GM19238 (cell line): ENCODE measurements around the gene ENPP6.
"Not testable (repeated sequence)": the region's sequence is repeated elsewhere in the genome, so short reads cannot be mapped to it uniquely, and the experiment has no call there.

Source experiments
- DNase-seq: peaks from one replicate; pipeline ENCODE4 v3.0.0; 2011; ENCODE audit warnings: low spot score; ENCODE audit not compliant: insufficient read length

The ENPP6 gene

DNA sequence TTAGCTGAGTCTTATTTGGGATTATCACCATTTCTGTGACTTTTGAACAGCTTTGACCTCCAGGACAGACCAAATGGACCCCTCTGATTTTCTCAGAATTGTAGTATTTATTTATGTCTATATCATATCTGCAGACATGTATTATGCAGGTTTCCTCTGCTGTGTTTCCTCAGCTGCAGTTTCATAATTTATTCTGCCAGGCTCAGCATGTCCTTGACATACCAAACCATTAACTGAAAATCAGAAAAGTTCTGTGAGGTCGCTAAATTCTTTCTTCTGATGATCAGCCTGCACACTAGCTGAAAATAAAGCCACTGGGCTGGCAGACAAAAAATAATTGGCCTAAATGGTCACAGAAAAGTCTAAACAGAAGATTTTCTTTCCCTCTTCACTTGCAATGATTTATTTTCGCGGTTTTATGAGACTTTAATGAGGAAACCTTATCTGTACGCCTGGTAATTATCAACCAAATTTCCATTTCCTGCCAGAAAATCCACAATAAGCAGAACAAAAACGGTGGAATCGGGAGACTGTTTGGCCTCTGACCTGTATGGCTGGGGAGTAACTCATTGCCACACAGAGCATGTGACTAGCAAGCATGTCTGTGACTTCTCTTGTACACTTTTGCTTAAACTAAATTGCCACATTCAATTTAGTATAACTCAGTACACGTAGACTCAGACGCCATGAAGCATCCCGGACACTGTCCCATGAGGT lies 150.9 kb downstream of the ENPP6 start:
- DNase-seq: no peak

DNA sequence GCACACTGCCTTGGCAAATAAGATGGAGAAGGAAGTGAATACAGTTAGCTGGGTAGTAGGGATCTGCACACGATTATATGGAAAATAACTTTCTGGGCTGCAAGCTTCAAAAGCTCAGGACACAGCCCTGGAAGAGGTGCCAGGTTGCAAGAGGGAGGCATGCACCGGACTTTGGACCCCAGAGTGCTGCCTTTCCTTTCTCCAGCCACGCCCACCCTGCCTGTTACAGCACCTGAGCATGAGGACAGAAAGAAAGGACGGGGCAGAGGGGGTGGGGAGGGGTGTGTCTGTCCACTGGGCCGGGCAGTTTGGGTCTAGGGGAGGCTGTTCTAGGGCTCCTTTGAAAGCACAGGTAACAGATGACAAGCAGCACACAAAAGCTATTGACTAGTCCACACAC lies 152.8 kb downstream of the ENPP6 start:
- no peak for DNase-seq

DNA sequence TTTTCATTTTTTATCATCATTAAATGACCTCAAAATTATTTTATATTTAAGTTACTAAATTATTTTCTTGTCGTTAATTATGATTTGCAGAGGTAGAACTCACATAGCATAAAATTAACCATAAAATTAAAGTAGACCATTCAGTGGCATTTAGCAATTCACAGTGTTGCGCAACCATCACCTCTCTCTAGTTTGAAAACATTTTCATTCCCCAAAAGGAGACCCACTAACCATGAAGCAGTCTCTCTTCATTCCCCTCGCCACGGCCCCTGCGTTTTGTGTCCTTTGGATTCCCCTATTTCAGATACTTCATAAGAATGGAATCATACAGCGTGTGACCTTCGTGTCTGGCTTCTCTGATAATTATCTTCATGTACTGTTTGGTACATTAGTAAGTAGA lies 154.9 kb downstream of the ENPP6 start:
- DNase-seq: no peak

GRCh38 chr4:184061582-184061981 lies 156.1 kb downstream of the ENPP6 start:
- DNase-seq: no peak

- no peak for DNase-seq
These were observed 158.6 kb downstream of the ENPP6 start for GRCh38 chr4:184059099-184059498.

DNA sequence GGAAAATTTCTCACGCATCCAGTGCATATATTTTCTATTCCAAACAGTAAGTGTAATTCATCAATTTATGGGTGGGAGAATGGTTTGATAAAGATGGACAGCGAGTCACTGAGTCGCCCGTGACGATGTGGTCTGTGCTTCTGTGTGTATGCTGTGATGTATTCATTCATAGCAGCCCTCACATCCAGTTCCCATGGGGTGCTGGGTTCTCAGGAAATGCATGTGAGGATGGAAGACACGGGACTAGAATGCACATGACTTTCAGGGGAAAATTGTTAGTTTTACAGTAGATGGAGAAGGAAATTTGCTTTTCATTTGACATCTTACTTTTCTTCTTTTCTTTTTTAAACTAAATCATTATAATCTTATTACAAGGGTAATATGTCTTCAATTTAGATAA lies 159.6 kb downstream of the ENPP6 start:
- DNase-seq: no peak

GRCh38 chr4:184056877-184057276 lies 160.8 kb downstream of the ENPP6 start:
- DNase-seq: no peak

- DNase-seq: no peak
These were observed 164.2 kb downstream of the ENPP6 start for GRCh38 chr4:184053434-184053833.

DNA sequence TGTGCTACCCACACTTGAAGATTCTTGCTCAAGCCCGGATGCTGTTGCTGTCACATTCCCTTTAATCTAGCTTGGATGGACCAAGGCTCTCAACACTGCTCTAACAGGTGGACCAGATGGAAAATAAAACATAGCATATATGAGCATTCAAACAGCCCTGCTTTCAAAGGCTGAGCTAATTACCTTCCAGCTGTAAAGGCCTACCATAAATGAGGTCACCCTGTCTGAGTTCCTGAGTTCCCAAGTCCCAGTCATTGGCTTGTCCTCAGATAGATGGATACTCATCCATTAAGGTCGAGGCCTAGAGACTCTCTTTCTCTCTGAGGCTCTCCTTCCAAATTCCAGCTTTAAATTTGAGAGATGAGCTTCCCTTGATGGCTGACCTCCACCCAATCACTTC lies 165.1 kb downstream of the ENPP6 start:
- DNase-seq: no peak

DNA sequence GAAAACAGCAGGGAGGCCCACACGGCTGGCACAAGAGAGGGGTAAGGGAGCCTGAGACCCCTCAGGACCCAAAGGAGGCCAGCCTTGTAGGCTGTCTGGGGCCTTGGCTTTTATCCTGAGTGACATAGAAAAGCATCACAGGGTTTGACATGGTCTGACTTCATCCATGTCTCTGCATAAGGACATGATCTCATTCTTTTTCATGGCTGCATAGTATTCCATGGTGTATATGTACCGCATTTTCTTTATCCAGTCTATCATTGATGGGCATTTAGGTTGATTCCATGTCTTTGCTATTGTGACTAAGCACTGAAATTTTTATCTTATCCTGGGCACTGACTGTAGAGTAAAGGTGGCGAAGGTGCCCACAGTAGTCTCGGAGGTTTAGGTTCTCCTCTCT lies 166.4 kb downstream of the ENPP6 start:
- not testable (repeated sequence) for DNase-seq

DNA sequence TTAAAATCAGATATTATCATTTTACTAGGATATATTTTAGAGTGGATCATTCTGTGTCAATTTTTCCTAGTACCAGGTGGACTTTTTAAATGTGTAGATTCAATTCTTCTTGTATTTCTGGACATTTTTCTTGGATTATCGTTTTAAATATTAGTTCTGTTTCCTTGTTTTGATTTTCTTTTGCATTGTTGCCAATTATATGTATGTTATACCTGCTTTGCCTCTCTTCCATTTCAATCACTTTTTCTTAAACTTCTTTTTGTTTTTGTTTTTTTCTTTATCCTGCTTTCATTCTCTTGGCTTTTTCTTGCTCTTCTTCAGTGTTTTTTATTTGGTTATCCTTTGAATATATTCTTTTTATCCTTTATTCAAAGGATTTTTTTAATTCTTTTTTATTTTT lies 171.5 kb downstream of the ENPP6 start:
- DNase-seq: no peak

- no peak for DNase-seq
These were observed 176.5 kb downstream of the ENPP6 start for GRCh38 chr4:184041156-184041555.

DNA sequence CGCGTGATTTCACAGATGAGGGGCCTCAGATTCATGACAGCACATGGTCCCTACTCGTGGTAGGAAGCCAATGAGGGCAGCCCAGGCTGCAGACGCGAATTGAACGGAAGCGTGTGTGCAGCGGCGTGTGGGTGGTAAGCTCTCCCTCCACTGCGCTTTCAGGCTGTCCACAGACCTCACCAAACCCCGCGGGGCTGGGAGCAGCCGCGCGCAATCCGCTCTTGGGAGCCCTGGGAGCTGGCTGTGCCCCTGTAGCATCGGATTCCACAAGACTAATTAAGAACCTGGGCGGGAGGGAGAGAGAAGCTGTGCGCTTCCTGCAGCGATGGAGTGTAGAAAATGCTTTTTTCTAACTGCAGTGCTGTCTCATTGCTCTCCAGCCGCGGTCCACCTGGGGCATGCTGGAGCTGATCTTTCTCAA lies 177.7 kb downstream of the ENPP6 start:
- no peak for DNase-seq
